ENCODE results near the gene VCAN. TPM values are rescaled to one million over a fixed set of nuclear protein-coding genes. Genes with fewer than 3 reads are reported as not detected.

Gene VCAN
- total and polyA plus RNA-seq, 2 of the 4 experiments (the other 2 are of a cell fraction), result 45.3 to 158 TPM

- Histone ChIP-seq H3K4ac (ENCODE audit: low read depth, low read length) (no peak overlapping the region), H4K20me1 (ENCODE audit: insufficient read depth, low read length) (no peaks in the 10 kb centered on the region), H3K14ac (replicated peaks; ENCODE audit: low read depth, low read length) (no peak overlapping the region), H2AK5ac (ENCODE audit: low read depth, low read length) (no peak overlapping the region), H3K4me1 (ENCODE audit: control insufficient read depth, insufficient read depth, low read length) (peaks cover 2% of the 10 kb centered on the region; the same call in 1 of the 2 replicates), H3K4me3 (ENCODE audit: insufficient read depth, low read depth, low read length) (no peak overlapping the region), H2AFZ (replicated peaks; ENCODE audit: low read length, poor library complexity) (no peak overlapping the region), H3K36me3 (ENCODE audit: control insufficient read depth, insufficient read depth, low read length) (no peaks in the 10 kb centered on the region), H2BK20ac (ENCODE audit: low read depth, low read length) (no peak overlapping the region), H3K56ac (ENCODE audit: extremely low read depth, insufficient read depth, low read length) (no peak overlapping the region), H3K27ac (ENCODE audit: insufficient read depth, low read length) (no peak overlapping the region), H2AK9ac (replicated peaks; ENCODE audit: low read depth, low read length, poor library complexity) (no peak overlapping the region), H3K9ac (ENCODE audit: low read depth, low read length) (no peak overlapping the region), H3K18ac (ENCODE audit: low read depth, low read length) (no peak overlapping the region), H3K4me2 (ENCODE audit: low read depth, low read length) (no peak overlapping the region), H3K23ac (ENCODE audit: low read depth, low read length) (no peak overlapping the region), H2BK15ac (ENCODE audit: low read depth, low read length) (no peak overlapping the region), H2BK5ac (ENCODE audit: low read depth, low read length, poor library complexity, severe bottlenecking) (no peak overlapping the region), H4K8ac (ENCODE audit: low read depth in 2 of 2, low read length in 2 of 2) (no peak overlapping the region), H4K91ac (ENCODE audit: insufficient read depth, low read depth, low read length) (no peak overlapping the region), H2BK120ac (ENCODE audit: low read depth, low read length) (no peak overlapping the region), H3K27me3 (ENCODE audit: control insufficient read depth, insufficient read depth, low read length) (no peaks in the 10 kb centered on the region; the same call in 1 of the 2 replicates), H4K5ac (ENCODE audit: low read depth, low read length) (no peak overlapping the region), H3K79me1 (ENCODE audit: low read depth in 1 of 2, low read length in 2 of 2) (no peaks in the 10 kb centered on the region), H3K9me1 (ENCODE audit: insufficient read depth, low read length) (no peaks in the 10 kb centered on the region), H3K9me3 (ENCODE audit: control insufficient read depth, insufficient read depth, low read length) (no peaks in the 10 kb centered on the region)
- ATAC-seq (ENCODE audit: low read depth) (no peak), DNase-seq (no peak)
- POLR2A ChIA-PET (ENCODE audit: unreplicated experiment), result no interaction called here
- dilution Hi-C loops (cut with HindIII; ENCODE audit: low sequenced_read_pairs, unreplicated experiment), result no loop called here
- BruUV-seq (replicated peaks), result no TSS peak
- intact Hi-C loops (cut with micrococcal nuclease), result no loop called here
- in situ Hi-C loops (cut with MboI; ENCODE audit: low sequenced_read_pairs), result loop anchor here (25.0 kb wide), 1 partner anchor 810 kb away; no protein-coding TSS in a partner anchor
- TF ChIP-seq RAD21 (IDR thresholded peaks at IDR 0.05; ENCODE audit: low read length) (no peak), POLR2A (IDR thresholded peaks at IDR 0.05; ENCODE audit: low read depth, low read length) (no peak), ELK1 (IDR thresholded peaks at IDR 0.05; ENCODE audit: borderline replicate concordance, low read depth, low read length) (no peak), CHD1 (IDR thresholded peaks at IDR 0.05; ENCODE audit: low read depth, low read length) (no peak), RFX5 (IDR thresholded peaks at IDR 0.05; ENCODE audit: low read depth, low read length) (no peak), RCOR1 (IDR thresholded peaks at IDR 0.05; ENCODE audit: insufficient replicate concordance, low read length) (no peak), SMC3 (IDR thresholded peaks at IDR 0.05; ENCODE audit: low read depth, low read length) (no peak), FOS (IDR thresholded peaks at IDR 0.05; ENCODE audit: low read depth, low read length) (no peak), CTCF (conservative IDR thresholded peaks at IDR 0.05; ENCODE audit: low read depth, low read length) (no peak), MAFK (IDR thresholded peaks at IDR 0.05; ENCODE audit: low read depth, low read length) (no peak), NFE2L2 (IDR thresholded peaks at IDR 0.05; ENCODE audit: low read depth, low read length) (no peak), BHLHE40 (IDR thresholded peaks at IDR 0.05; ENCODE audit: low read depth, low read length) (no peak), MAZ (IDR thresholded peaks at IDR 0.05; ENCODE audit: borderline replicate concordance, low read depth, low read length) (no peak), MXI1 (IDR thresholded peaks at IDR 0.05; ENCODE audit: borderline replicate concordance, low read depth, low read length) (no peak), CEBPB (IDR thresholded peaks at IDR 0.05; ENCODE audit: low read depth, low read length) (no peak)
- TF ChIP-seq, protein P1, sequence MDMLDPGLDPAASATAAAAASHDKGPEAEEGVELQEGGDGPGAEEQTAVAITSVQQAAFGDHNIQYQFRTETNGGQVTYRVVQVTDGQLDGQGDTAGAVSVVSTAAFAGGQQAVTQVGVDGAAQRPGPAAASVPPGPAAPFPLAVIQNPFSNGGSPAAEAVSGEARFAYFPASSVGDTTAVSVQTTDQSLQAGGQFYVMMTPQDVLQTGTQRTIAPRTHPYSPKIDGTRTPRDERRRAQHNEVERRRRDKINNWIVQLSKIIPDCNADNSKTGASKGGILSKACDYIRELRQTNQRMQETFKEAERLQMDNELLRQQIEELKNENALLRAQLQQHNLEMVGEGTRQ (IDR thresholded peaks at IDR 0.05; ENCODE audit: low read depth, low read length), result no peak
- CTCF ChIA-PET, result no interaction called here
- WGBS, 2 experiments (ENCODE audit: extremely low coverage in 2 of 2, insufficient read length in 1 of 2), result no CpG with 5 or more reads among the region's 1 CpG
Measured at GRCh38 chr5:83447533-83447932, 24.0 kb upstream of the VCAN start.

All from IMR-90 (cell line).